Amniotic epithelial cell (primary cell): ENCODE results near the gene PASK.

ENCODE experiments used
- DNase-seq: peaks from one replicate; pipeline ENCODE4 v3.0.0-alpha.2; 2010; ENCODE audit warnings: low read depth

PASK gene

GRCh38 chr2:241179899-241180298 lies 30.6 kb upstream of the PASK start:
- no peak for DNase-seq

GRCh38 chr2:241178961-241179360 lies 29.7 kb upstream of the PASK start:
- DNase-seq, result no peak

DNA sequence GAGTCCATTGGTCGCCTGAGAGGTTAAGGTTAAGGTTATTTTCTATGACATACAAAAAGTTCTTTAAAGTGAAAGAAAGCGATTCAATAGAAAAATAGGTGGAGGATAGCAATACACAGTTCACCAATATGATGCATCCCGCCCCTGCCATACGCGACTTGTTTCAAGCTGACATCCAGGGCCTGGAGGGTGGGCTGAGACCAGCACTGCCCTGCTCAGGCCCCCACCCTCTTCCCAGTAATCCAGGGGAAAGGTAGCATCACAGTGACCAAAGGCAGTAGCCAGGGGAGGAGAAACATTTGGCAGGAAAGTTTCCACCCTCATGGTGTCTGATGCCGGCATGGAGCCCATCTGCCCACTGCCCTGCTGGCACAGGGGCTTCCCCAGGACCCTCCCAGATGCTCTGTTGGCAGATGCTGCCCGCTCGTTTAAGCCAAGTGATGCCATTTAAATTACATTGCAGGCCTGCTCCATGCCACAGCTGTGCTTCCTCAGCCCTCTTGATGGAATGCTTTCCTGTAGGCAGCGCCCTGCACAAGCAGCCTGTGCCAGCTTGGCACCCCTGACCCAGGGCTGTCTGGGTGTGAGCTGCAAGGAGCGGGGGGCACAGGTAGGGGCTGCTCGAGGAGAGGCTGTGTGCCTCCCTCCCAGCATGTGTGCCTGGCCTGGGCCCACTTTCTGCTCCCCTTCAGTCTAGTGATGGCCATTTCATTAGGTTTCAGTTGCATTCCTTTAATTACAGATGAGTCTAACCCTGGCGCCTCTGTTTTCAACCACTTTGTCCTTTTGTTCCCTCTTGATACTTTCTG lies 28.5 kb upstream of the PASK start:
- DNase-seq, result no peak

DNA sequence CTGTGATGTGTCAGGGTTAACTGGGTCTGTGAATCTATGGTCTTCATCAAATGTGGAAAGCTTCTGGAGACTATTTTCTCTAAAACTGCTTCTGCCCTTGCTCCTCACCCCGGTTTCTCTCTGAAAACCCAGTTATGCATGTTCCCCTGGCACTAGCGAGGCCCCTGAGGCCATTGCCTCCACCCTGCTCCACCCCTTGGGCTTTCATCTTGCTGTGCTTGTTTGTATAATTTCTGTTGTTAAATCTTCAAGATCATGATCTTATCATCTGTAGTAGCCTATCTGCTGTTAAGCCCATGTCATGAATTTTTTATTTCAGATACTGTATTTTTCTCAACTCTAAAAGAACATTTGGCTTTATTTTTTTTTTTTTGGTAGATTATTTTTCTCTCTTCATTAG lies 24.3 kb upstream of the PASK start:
- no peak for DNase-seq

- no peak for DNase-seq
Measured at GRCh38 chr2:241168366-241168765, 19.1 kb upstream of the PASK start.

DNA sequence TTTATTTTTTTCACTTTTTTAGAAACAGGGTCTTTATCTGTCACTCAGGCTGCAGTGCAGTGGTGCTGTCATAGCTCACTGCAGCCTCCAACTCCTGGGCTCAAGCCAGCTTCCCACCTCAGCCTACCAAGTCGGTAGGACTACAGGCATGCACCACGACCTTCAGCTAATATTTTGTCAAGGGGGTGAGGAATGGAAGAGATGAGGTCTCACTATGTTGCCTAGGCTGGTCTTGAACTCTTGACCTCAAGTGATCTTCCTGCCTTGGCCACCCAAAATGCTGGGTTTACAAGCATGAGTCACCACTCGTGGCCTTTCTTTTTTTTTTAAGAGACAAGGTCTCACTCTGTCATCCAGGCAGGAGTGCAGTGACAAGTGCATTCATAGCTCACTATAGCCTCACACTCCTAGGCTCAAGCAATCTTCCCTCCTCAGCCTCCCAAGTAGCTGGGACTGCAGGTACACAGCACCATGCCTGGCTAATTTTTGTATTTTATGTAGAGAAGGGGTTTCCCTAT lies 14.4 kb upstream of the PASK start:
- no peak for DNase-seq

DNA sequence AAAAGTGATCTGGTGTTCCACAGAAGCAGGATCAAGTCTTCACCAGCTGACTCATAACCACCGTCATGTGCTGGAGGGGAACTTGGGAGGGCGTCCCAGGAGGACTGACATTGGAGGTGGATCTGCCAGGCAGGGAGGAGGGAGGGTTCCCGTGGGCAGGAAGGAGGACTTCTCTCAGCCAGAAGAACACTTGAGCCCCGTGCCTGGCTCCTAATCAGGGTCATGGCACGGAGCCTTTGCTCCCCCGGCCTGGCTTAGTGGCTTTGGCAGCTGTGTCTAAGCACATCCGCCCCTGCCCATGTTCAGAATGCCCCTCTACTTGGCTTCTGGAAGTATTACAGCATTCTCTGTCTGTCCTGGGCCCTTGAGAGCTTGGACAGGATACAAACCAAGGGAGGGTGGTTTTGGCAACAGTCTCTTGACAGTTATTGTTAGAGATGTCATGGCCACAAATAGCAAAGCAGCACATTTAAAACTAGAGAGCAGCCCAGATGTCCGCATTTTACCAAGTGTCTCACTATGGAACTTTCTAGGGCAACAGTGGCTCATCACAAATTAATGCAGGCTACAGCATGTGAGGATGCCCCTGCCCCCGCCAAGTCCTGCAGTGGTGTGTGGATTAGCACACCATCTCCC lies 12.5 kb upstream of the PASK start:
- peak; percentile 82 for DNase-seq

GRCh38 chr2:241160318-241160717 lies 11.0 kb upstream of the PASK start:
- DNase-seq, result no peak

GRCh38 chr2:241159116-241159515 lies 9.8 kb upstream of the PASK start:
- no peak for DNase-seq

- no peak for DNase-seq
Measured at GRCh38 chr2:241158546-241158900, 9.3 kb upstream of the PASK start.

DNA sequence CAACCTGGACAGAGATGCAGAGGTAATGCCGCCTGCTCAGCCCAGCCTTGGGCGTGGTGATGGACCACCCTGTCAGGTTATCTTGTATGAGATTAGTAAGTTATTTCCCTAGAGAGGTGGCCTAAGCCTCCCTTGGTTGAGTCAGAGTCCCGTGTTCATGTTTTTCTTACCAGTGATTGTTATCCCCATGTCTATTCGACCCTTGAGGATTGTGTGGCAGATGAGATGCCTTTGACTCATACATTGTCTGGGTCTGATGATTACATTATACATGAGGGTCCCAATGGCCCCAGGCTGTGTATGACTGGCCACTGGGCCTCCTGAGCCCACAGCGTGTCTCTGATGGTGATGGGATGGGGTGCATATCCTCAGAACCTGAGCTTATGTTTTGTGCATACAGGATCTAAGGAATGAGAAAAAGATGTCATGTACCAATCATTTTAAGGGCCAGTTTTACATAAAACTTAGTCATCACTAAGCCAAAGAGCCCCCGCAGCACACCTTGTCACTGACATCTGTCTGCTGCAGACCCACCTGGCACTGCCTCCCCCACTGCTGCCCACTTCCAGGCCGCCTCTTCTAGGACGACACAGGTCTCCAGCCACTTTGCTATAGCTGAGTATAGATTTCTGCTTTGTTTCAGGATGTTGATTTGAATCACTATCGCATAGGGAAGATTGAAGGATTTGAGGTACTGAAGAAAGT lies 8.7 kb upstream of the PASK start:
- peak; percentile 66 for DNase-seq

DNA sequence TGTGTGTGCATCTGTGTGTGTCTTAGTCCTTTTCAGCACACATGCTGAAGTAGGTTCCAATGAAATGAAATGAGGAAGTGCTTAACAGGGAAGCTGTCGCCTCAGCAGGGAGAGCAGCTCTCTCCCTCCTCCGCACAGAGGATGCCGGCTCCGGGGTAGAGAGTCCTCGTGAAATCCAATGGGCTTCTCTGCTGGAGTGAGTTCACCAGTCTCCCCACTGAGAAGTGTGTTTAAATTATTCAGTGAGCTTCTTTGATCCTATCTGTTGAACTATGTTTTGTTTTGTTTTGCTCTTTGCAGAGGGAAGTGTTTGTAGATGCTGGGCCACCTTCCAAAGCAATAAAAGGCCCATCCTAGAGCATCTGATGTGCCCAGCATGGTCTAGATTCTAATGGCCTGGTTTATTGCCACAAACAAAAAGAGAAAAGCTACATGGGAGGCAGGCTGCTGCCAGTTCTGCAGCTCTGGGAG lies 7.7 kb upstream of the PASK start:
- DNase-seq, result no peak

DNA sequence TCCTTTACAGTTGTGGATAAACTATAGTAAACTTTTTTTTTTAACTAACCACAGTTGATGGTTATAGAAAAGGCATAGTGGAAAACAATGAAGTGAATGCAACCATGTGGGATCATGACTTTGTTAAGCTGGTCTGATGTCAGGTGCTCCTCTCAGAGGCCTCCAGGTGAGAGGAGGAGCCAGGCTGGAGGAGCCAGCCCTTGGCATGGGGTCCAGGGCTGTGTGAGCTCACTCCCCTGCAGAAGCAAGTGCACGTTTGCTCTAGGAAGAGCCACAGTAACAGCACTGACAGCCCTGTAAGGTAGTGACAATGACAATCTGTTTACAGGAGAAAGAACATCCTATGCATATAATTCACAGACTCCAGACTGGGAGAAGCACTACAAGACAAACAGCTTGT lies 6.7 kb upstream of the PASK start:
- DNase-seq, result no peak

DNA sequence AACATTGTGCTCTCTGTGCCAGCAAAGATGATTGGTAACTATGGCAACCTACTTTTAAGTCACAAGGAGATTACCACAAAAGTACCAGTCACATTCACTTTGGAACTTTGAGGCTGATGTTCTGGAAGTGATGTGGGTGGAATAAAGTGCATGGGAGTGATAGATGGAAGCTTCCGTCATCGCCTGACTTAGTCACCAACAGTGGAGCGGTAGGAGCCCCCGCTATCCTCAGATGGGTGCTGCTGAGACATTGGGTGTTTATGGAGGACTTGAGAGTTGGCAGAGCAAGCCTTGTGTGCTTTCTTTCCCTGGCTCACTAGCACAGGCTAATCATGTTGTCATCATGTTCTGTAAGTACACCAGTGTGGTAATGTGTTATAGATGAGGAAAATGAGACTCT lies 5.6 kb upstream of the PASK start:
- peak; percentile 32 for DNase-seq

DNA sequence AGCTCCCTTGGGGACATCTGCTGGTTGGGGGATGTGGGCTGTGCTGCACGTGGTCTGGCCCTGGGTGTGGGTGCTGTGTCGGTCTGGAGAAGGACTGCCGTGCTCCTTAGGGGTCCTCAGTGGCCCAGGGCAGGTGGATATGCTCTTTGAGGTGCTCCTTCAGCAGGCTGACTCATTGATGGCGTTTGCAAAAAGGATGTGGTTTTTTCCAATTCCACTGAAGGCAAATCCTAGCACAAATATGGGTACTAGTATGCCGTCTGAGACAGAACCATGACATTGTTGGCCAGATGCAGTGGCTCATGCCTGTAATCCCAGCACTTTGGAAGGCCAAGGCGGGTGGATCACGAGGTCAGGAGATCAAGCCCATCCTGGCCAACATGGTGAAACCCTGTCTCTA lies 4.3 kb upstream of the PASK start:
- no peak for DNase-seq

GRCh38 chr2:241151934-241152660 lies 2.8 kb upstream of the PASK start:
- DNase-seq, result no peak

GRCh38 chr2:241150660-241151530 lies 1.6 kb upstream of the PASK start:
- DNase-seq, result no peak

DNA sequence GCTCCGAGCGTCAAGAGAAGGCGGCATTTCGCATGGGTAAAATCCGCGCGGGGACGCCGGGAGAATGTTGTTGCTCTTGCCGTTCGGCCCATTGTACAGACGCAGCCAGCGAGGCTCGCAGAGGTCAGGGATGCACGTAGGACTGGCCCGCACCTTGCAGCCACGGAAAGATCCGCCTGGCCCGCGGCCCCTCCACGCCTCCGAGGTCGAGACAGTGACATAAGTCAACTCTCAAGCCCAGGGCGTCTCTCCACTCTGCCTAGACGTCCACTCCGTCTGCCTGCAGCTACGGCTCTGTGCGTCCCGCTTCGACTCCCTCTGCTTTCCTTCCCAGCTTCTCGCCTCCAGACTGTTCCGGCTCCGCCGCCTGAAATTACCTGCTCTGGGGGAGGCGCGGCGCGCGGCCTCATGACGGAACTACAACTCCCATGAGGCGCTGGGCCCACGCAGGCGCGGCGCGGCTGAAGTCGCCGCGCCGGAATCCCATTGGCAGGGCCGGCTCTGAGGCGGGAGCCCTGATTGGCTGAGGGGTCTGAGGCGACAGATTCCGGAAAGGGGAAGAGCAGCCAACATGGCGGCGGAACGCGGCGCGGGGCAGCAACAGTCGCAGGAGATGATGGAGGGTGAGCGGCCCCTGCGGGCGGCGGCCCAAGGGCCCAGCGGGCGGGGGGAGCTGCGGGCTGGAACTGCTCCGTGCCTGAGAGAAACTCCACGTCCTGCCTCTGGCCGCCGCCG lies 820 bp upstream of the PASK start, which contains the start of gene PPP1R7:
Gene PPP1R7 (plus strand): TSS at position 543 of the 735 bp plus-strand sequence. CDS start 29 bp downstream, at position 572.
- peak; percentile 89 for DNase-seq

DNA sequence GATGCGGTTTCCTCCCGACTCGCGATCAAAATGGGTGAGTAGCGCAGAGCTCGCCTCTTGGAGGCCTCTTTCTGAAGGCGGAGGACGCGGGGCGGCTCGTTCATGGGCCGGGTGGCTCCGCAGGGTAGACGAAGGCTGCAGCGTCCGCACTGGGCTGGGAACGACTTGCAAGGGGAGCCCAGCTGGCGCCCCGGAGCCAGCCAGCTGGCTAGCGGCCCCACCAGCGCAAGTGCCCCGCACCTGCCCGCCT lies 328 bp upstream of the PASK start:
- no peak for DNase-seq

- DNase-seq, result no peak
Measured at GRCh38 chr2:241148239-241148638, 1.0 kb downstream of the PASK start.

GRCh38 chr2:241147336-241147735 lies 1.9 kb downstream of the PASK start:
- DNase-seq, result no peak
